HepG2 (cell line): Measurements from ENCODE around the gene KLHDC1.

Source experiments
- ARNT2 ChIP-seq: sonication (generic); formaldehyde crosslinking; IDR thresholded peaks from 2 replicates; pipeline ENCODE4 v1.8.0; 2022; ENCODE audit warnings: mild to moderate bottlenecking, low read depth, missing genetic modification reagents, moderate library complexity
- NR2C2 ChIP-seq: sonication (generic); formaldehyde crosslinking; IDR thresholded peaks from 2 replicates; pipeline ENCODE4 v1.4.0; 2020; ENCODE audit warnings: missing genetic modification reagents, mild to moderate bottlenecking, moderate library complexity, borderline replicate concordance
- NRL ChIP-seq: sonication (generic); formaldehyde crosslinking; IDR thresholded peaks from 2 replicates; pipeline ENCODE4 v1.5.0; 2020; ENCODE audit warnings: missing genetic modification reagents, mild to moderate bottlenecking, moderate library complexity, borderline replicate concordance
- RXRA ChIP-seq: sonication (generic); formaldehyde crosslinking; IDR thresholded peaks from 2 replicates; pipeline ENCODE4 v1.5.1; 2020; ENCODE audit warnings: missing genetic modification reagents
- SIX4 ChIP-seq: sonication (generic); formaldehyde crosslinking; IDR thresholded peaks from 2 replicates; pipeline ENCODE4 v1.4.0; 2020; ENCODE audit warnings: missing genetic modification reagents
- SP4 ChIP-seq: sonication (generic); formaldehyde crosslinking; IDR thresholded peaks from 2 replicates; pipeline ENCODE4 v1.8.1; 2023; ENCODE audit warnings: mild to moderate bottlenecking, missing genetic modification reagents
- ZNF3 ChIP-seq: IDR thresholded peaks from 2 replicates; pipeline ENCODE4 v1.7.0; 2017; ENCODE audit warnings: inconsistent platforms
- ZNF670 ChIP-seq: sonication (generic); formaldehyde crosslinking; IDR thresholded peaks from 2 replicates; pipeline ENCODE4 v1.8.0; 2022; ENCODE audit warnings: mild to moderate bottlenecking, missing genetic modification reagents, borderline replicate concordance

DNA sequence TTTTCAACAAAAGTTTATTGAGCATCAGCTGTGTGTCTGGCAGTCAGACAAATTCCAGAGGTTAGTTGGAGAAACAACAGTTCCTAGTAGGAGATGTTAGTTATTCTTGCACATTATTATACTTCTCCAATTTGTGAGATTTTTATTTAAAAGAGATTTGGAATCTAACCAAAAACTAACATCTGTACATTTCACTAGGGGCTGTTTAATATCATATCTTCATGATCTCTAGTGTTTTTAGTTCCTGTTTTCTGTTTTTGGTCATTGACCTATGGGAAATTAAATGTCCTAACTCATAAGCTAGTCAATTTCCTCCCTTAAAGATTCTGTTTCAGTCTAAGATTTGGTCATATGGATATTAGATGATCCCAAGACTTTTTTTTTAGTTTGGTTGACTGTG, 40.9 kb downstream of the KLHDC1 start:
- TF ChIP-seq ZNF670 = no peak
- TF ChIP-seq ARNT2 (CRISPR knock-in tag) = no peak
- no peak for TF ChIP-seq RXRA
- TF ChIP-seq SP4 (CRISPR knock-in tag) = no peak
- TF ChIP-seq ZNF3 (CRISPR knock-in tag) = no peak
- TF ChIP-seq NRL (CRISPR knock-in tag) = no peak
- TF ChIP-seq SIX4 (CRISPR knock-in tag) = no peak
- TF ChIP-seq NR2C2 = no peak
